KG1 (cell line): Measurements from ENCODE around the gene LARGE1.

ENCODE experiments used
- DNase-seq: peaks from one replicate; lab custom pipeline; 2025; lab: John Stamatoyannopoulos, UW

The LARGE1 gene

DNA sequence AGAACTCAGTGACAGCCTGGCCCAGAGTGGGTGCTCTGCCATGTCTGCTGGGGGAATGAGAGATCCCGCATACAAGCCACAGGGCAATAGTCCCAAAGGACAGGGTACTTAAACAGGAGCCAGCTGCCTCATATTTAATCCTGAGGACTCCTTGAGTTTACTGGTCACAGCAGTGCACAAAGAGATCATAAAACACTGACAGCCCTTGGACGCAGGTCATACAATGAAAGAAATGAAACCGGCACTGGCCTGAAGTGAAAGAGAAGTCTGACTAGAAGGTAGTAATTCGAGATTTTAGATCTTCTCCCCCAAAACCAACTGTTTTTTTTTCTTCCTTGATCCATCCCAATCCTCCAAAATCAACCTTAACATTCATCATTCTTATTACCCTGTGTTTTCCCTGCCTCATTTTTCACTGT lies 562.3 kb downstream of the LARGE1 start:
- DNase-seq: no peak

DNA sequence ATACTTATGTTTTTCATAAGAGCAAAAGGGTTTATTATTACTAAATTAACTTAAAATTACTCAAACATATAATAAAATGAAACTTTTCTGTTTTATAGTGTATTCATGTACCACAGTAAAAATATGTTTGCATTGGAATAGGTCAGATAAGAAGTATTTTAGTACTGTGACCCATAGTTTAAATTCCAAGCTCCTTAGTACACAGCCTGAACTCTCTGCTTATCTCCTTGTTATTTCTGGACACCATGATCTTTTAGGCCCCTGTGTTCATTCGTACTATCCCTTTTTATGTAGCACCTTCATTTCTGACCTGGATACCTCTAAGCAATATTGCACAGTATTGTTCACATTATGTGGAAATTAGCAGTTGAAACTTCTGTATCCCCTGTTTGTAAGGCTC lies 565.3 kb downstream of the LARGE1 start:
- DNase-seq: no peak

DNA sequence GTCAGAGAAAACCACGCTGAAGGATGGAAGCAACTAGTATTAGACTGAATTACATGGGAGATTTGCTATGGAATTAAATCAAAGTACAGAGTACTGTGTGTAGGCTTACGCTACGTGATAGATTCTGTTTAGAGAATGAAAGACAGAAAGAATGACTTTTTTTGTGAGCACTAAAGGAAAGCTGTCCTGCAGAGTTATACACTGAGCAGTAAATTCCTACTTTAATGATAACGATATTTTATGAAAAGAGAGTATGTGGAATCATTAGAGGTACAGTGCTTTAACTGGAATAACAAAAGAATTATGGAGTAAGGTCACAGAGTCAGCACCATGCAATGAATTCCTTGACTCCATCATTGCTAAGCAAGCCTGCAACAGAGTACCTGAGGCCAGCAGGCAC lies 566.8 kb downstream of the LARGE1 start:
- no peak for DNase-seq

GRCh38 chr22:33352768-33353167 lies 567.5 kb downstream of the LARGE1 start:
- DNase-seq: no peak

DNA sequence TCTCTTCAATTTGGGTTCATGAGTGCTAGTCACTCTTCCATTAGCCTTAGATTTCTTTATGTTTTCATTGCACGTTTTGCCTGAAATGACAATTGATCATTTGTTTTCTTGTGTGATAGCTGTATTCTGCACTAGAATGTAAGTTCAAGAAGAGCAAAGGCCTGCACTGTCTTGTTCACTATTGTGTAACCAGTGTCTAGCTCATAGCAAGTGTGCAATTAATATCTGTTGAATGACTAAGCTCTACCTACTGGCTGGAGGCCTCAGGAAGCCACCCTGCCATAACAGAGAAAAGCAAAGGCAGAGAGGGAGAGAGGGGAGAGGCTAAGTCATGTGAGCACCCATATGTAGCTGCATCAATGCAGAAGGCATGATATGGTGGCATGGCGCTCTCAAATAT lies 569.3 kb downstream of the LARGE1 start:
- no peak for DNase-seq

GRCh38 chr22:33350491-33350890 lies 569.8 kb downstream of the LARGE1 start:
- no peak for DNase-seq

DNA sequence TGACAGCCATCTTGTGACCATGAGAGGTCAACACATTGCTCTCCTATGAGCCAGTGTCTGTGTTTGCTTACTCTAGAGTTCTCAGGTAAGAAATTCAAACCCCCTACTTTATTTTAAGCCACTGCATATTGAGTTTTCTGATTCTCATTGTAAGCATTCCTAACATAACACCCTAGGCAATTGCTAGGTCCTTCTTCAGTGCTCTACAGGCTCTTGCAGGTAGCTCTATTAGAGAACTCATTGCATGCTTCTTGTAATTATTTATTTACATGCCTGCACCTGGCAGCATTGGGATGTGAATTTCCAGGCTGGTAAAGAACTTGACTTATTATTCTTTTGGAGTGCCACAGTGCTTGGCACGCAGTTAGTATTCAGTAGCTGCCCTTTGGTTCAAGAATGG lies 573.3 kb downstream of the LARGE1 start:
- no peak for DNase-seq

- DNase-seq: no peak
These were observed 578.7 kb downstream of the LARGE1 start for GRCh38 chr22:33341611-33342010.

GRCh38 chr22:33337524-33337923 lies 582.8 kb downstream of the LARGE1 start:
- DNase-seq: no peak

GRCh38 chr22:33335611-33336279 lies 584.5 kb downstream of the LARGE1 start:
- DNase-seq: no peak

DNA sequence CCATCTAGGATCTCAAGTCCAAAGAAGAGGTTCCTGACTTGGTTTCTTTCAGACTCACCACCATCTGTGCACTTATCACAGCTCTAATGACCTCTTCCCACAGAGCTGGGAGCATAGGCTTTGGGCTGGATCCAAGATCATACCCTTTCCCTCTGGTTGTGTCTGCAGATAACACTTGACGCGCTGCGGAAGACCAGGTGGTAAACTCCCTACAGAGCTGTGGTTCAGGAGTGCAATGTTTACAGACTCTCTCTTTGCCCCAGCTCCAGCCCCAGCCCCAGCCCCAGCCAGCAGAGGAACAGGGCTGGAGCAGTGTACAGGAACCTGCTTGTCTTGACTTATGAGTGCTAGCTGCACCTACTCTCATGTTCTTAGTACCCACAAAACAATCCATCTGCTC lies 587.7 kb downstream of the LARGE1 start:
- no peak for DNase-seq

DNA sequence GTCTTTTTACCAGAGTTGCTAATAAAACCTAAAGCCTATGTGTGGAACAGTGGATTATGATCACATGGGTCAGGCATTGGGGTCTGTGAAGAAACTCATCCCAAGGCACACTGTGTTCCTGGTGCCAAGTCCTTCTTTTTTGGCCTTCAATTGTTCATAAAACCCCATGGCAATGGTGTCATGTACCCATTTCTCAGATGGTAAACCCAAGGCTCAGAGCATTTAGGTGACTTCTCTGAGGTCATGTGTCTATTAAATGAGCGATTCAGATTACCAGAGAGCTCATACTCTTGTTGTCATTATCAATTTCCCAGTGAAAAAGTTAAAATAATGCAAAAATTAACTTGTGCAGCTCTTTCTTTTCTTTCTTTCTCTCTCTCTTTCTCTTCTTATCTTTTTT lies 589.3 kb downstream of the LARGE1 start:
- DNase-seq: no peak

GRCh38 chr22:33330534-33330933 lies 589.7 kb downstream of the LARGE1 start:
- no peak for DNase-seq

GRCh38 chr22:33329398-33329797 lies 590.9 kb downstream of the LARGE1 start:
- DNase-seq: no peak

DNA sequence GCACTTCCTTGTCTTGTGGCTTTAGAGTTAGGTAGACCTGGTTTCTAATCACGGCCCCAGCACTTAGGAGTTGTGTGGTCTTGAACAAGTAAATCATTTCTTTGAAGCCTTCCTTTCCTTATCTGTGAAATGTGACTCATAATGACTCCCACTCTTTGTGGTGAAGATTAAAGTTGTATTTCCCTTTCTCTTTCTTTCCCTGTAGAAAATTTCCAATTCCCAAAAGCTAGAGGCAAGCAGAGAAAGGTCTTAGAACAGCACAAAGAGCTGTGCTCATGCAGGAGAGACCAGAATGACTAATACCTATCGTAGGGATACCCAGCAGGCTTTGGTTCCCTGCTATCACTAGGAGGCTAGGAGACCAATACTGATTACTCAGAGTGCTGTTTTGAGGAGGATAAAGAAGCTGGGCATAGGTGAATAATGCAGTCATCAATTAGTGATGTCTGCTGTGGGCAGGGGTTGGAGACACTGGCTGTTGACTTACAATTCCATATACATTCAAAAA lies 591.4 kb downstream of the LARGE1 start:
- DNase-seq: no peak

DNA sequence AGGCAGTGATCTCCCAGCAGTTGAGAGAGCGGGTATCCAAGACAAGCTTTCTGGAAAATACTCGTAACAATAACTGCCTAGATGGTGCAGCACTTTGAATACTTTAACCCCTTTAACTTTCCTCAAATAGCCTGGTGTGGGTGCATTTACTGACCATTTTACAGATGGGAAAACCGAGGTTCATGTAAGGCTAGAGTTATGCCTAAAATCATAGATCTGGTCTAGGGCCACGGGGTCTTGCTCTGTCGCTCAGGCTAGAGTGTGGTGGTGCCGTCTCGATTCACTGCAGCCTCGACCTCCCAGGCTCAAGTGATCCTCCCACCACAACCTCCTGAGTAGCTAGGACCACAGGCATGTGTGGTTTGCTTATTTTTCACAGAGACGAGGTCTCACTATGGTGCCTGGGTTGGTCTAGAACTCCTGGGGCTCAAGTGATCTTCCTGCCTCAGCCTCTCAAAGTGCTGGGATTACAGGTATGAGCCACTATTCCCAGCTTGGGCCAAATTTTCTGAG lies 592.9 kb downstream of the LARGE1 start:
- DNase-seq: no peak

DNA sequence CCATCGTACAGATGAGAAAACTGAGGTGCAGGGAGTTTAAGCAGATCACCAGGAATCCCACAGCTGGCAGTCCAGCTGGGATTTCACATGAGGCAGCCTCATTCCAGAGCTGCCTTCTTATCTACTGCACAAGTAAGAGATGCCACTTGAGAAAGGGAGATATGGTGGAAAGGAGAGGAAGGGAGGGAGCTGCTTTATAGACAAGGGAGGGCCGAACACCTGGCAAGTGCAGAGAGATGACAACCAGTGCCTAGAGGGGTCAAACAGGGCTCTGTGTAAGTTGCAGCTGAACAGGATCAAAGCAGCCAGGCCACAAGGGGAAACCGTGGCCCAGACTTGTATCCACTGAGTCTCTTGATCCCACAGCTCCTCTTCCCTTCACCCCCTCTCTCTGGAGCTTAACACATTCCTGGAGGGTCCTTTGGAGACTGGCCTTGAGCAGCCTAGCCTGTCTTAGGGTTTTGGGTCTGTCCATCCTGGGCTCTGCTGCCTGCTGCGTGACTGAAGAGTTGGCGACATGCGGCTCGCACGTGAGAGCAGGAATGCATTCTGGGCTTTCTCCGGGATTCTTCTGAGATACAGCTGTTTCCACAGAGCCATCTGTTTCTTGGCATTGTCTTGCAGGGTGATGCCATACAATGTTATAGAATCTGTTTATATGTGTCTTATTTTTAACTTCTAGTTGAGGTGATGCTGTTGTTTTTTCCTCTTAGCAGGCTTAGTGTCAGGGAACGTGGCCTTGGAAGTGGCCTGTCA lies 593.6 kb downstream of the LARGE1 start:
- DNase-seq: no peak

GRCh38 chr22:33325232-33326004 lies 594.9 kb downstream of the LARGE1 start:
- DNase-seq: no peak

DNA sequence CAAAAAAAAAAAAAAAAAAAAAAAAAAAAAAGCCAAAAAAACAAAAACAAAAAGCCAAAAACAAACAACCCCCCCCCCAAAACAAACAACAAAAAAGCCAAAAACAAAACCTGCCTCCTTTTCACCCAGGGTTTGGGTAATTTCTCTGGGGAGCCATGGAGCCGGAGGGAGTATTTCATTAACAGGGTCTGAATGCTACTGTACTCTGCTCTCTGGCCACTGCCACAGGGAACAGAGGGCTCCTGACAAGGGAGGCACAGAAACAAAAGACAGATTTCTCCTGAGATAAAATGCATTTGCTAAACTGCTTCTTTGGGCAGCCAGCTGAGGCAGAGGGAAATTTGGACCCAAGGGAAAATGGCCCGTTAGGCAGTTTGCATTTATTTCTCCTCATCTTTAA lies 596.0 kb downstream of the LARGE1 start:
- DNase-seq: no peak

- DNase-seq: no peak
These were observed 598.8 kb downstream of the LARGE1 start for GRCh38 chr22:33321466-33321865.

- no peak for DNase-seq
These were observed 604.3 kb downstream of the LARGE1 start for GRCh38 chr22:33315954-33316353.

- DNase-seq: no peak
These were observed 605.2 kb downstream of the LARGE1 start for GRCh38 chr22:33315117-33315516.

DNA sequence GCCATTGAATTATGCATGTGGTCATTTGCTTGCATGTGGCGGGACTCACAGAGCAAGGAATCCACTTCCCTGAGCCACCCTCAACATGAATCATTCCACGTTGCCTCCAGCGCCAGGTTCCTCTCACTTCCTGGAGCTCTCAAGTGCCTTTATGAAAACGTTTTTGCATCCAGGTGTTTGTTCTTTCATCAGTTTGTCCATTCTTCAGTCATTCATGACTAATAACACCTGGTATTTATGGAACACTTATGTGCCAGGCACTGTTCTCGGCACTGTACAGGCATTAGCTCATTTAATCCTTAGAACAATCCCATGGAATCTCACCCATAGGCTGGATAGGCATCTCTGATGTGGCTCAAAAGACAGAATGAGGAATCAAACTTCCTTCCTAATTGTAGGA lies 606.0 kb downstream of the LARGE1 start:
- DNase-seq: no peak
